OCI-LY1 (cell line): ENCODE data around the gene LRIG1.

Source experiments
- H2AFZ ChIP-seq: fragments of 200-600 bp; sonication (generic), shearing (Covaris generic); 2 replicates; pipeline ENCODE4 v1.6.0; 2014; ENCODE audit warnings: antibody characterized with exemption, mild to moderate bottlenecking, low read length
- H3F3A ChIP-seq: fragments of 200-600 bp; sonication (generic), shearing (Covaris generic); 2 replicates; pipeline ENCODE4 v1.6.0; 2014; ENCODE audit warnings: mild to moderate bottlenecking, antibody characterized with exemption, low read length, moderate library complexity; ENCODE audit not compliant: insufficient read depth
- H3K27ac ChIP-seq: fragments of 200-600 bp; sonication (generic); 2 replicates; pipeline ENCODE4 v1.5.1; 2014; ENCODE audit warnings: low read length, mixed run types, mild to moderate bottlenecking, low read depth; ENCODE audit not compliant: poor library complexity, severe bottlenecking
- H3K27me3 ChIP-seq: fragments of 200-600 bp; sonication (generic); 2 replicates; pipeline ENCODE4 v1.6.0; 2014; ENCODE audit warnings: antibody characterized with exemption, mild to moderate bottlenecking, low read length, moderate library complexity; ENCODE audit not compliant: insufficient read depth
- H3K36me3 ChIP-seq: fragments of 200-600 bp; sonication (generic); 2 replicates; pipeline ENCODE4 v1.6.1; 2014; ENCODE audit warnings: mild to moderate bottlenecking, antibody characterized with exemption, low read length, moderate library complexity, mixed read lengths; ENCODE audit not compliant: insufficient read depth
- H3K4me1 ChIP-seq: fragments of 200-600 bp; sonication (generic); 2 replicates; pipeline ENCODE4 v1.5.1; 2014; ENCODE audit warnings: mild to moderate bottlenecking, low read length, moderate library complexity; ENCODE audit not compliant: insufficient read depth, severe bottlenecking
- H3K4me2 ChIP-seq: fragments of 200-600 bp; sonication (generic), shearing (Covaris generic); 2 replicates; pipeline ENCODE4 v1.6.1; 2014; ENCODE audit warnings: low read length
- H3K4me3 ChIP-seq: fragments of 200-600 bp; sonication (generic); 2 replicates; pipeline ENCODE4 v1.5.1; 2014; ENCODE audit warnings: low read length, low read depth, mild to moderate bottlenecking, mixed read lengths; ENCODE audit not compliant: poor library complexity, severe bottlenecking
- H3K79me2 ChIP-seq: fragments of 200-600 bp; shearing (Covaris generic); 2 replicates; pipeline ENCODE4 v1.6.1; 2016; ENCODE audit warnings: mixed run types, low read length, mixed read lengths; ENCODE audit not compliant: insufficient read depth
- H3K9ac ChIP-seq: fragments of 200-600 bp; sonication (generic), shearing (Covaris generic); 2 replicates; pipeline ENCODE4 v1.6.1; 2014; ENCODE audit warnings: mild to moderate bottlenecking, low read length, mixed read lengths
- H3K9me2 ChIP-seq: fragments of 200-600 bp; sonication (generic), shearing (Covaris generic); 2 replicates; pipeline ENCODE4 v1.6.1; 2014; ENCODE audit warnings: low read depth, mild to moderate bottlenecking, low read length, mixed read lengths
- H3K9me3 ChIP-seq: fragments of 200-600 bp; shearing (Covaris generic); 2 replicates; pipeline ENCODE4 v1.6.1; 2014; ENCODE audit warnings: low read length, mixed read lengths
- H4K20me1 ChIP-seq: fragments of 200-600 bp; sonication (generic), shearing (Covaris generic); 2 replicates; pipeline ENCODE4 v1.6.0; 2016; ENCODE audit warnings: mild to moderate bottlenecking, low read length; ENCODE audit not compliant: insufficient read depth
- EZH2 ChIP-seq: fragments of 200-600 bp; sonication (generic), shearing (Covaris generic); IDR thresholded peaks from 2 replicates; pipeline ENCODE4 v1.8.0; 2017; ENCODE audit warnings: borderline replicate concordance, mixed run types, mild to moderate bottlenecking, antibody characterized with exemption, low read length, moderate library complexity, mixed read lengths
- TF ChIP-seq, protein P1 (sequence below): fragments of 200-600 bp; sonication (generic), shearing (Covaris generic); IDR thresholded peaks from 2 replicates; pipeline ENCODE4 v1.5.1; 2017; ENCODE audit warnings: mild to moderate bottlenecking, antibody characterized with exemption, low read length, moderate library complexity, mixed read lengths

Gene LRIG1

DNA sequence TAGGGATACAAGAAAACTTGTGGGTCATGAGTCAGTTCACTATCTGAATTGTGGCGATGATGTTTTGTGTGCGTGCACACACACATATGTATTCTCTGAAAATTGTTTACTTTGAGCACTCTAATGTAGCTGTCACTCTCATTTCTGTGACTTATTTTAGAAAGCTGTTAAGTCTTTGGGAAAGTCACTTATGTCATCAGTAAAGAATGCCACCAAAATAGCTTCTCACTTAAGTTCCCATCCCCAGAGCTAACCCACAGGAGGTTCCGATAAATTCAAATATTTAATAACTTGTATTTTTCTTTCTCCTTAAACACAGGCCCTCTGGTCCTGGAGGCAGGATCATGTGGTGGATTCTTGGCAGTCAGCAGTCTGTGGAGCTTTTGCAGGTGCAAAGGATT lies 138.3 kb downstream of the LRIG1 start:
- no peak overlapping the region for H3K4me2 ChIP-seq

DNA sequence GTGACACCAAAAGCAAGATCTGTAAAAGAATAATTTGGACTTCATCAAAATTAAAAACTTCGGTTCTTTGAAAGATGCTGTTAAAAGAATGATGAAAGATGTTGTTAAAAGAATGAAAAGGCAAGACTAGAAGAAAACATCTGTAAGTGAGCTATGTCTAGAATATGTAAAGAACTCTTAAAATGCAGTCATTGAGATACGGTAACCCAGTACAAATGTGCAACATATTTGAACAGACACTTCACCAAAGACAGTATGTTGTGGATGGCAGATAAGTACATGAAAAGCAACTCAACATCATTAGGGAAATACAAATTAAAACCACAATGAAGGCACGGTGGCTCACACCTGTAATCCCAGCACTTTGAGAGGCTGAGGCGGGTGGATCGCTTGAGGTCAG lies 139.5 kb downstream of the LRIG1 start:
- Histone ChIP-seq H3K9ac (no peak overlapping the region), H3K27ac (no peak overlapping the region), H3K4me3 (no peak overlapping the region), H3K4me2 (no peak overlapping the region), H3K4me1 (no peaks in the 10 kb centered on the region), H2AFZ (no peak overlapping the region), H3K79me2 (no peaks in the 10 kb centered on the region), H3K36me3 (no peaks in the 10 kb centered on the region), H3K9me3 (no peaks in the 10 kb centered on the region), H4K20me1 (no peaks in the 10 kb centered on the region), H3F3A (no peaks in the 10 kb centered on the region), H3K27me3 (no peaks in the 10 kb centered on the region), H3K9me2 (no peaks in the 10 kb centered on the region)
- TF ChIP-seq, protein P1, sequence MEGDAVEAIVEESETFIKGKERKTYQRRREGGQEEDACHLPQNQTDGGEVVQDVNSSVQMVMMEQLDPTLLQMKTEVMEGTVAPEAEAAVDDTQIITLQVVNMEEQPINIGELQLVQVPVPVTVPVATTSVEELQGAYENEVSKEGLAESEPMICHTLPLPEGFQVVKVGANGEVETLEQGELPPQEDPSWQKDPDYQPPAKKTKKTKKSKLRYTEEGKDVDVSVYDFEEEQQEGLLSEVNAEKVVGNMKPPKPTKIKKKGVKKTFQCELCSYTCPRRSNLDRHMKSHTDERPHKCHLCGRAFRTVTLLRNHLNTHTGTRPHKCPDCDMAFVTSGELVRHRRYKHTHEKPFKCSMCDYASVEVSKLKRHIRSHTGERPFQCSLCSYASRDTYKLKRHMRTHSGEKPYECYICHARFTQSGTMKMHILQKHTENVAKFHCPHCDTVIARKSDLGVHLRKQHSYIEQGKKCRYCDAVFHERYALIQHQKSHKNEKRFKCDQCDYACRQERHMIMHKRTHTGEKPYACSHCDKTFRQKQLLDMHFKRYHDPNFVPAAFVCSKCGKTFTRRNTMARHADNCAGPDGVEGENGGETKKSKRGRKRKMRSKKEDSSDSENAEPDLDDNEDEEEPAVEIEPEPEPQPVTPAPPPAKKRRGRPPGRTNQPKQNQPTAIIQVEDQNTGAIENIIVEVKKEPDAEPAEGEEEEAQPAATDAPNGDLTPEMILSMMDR, result no peak
- TF ChIP-seq EZH2, result no peak

More for the DNA sequence above, 138.3 kb downstream of the LRIG1 start:
- Histone ChIP-seq H3F3A (no peaks in the 10 kb centered on the region), H4K20me1 (no peaks in the 10 kb centered on the region), H2AFZ (no peak overlapping the region), H3K9me3 (no peaks in the 10 kb centered on the region), H3K4me1 (no peaks in the 10 kb centered on the region), H3K9ac (no peak overlapping the region), H3K9me2 (no peaks in the 10 kb centered on the region), H3K27me3 (no peaks in the 10 kb centered on the region), H3K79me2 (no peaks in the 10 kb centered on the region), H3K4me3 (no peak overlapping the region), H3K27ac (no peak overlapping the region), H3K36me3 (no peaks in the 10 kb centered on the region)
- TF ChIP-seq, protein P1, result no peak
- no peak for TF ChIP-seq EZH2

DNA sequence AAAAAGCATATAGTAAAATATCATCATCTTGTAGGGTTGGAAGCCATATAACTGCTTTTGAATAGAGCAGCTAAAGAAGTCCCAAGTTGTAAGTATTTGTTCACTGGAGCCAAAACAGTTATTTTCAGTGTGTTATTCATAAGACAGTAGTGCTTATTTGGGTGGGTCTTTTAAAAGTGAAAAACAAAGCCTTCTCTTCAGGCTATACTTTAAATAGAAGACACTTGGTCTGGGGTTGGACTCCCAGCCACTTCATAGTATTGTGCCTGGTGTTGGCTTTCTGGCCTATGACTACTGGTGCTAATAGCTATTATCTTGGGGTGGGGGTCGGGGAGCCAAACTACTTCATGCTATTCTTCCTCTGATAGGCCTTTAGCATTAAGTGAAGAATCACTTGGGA lies 144.8 kb downstream of the LRIG1 start:
- Histone ChIP-seq H3K4me2 (no peak overlapping the region), H3F3A (no peaks in the 10 kb centered on the region)

More for the DNA sequence above, 144.8 kb downstream of the LRIG1 start:
- Histone ChIP-seq H3K27me3 (no peaks in the 10 kb centered on the region), H3K9ac (no peak overlapping the region), H3K36me3 (no peaks in the 10 kb centered on the region), H3K27ac (no peak overlapping the region), H2AFZ (no peak overlapping the region), H3K4me3 (no peak overlapping the region), H4K20me1 (no peaks in the 10 kb centered on the region), H3K9me3 (no peaks in the 10 kb centered on the region), H3K79me2 (no peaks in the 10 kb centered on the region), H3K4me1 (no peaks in the 10 kb centered on the region), H3K9me2 (no peaks in the 10 kb centered on the region)
- TF ChIP-seq, protein P1, result no peak
- no peak for TF ChIP-seq EZH2
